Activated CD8-positive, alpha-beta memory T cell treated with anti-CD3 and anti-CD28 coated beads, Interleukin-2, amount 50 U/mL, for 48 hours (primary cell): Measurements from ENCODE around the gene TNNT1.
"Not testable (repeated sequence)": the region's sequence is repeated elsewhere in the genome, so short reads cannot be mapped to it uniquely, and the experiment has no call there.

Experiments used
- DNase-seq: peaks from one replicate; pipeline ENCODE4 v3.0.0-alpha.2; 2020

Gene TNNT1

DNA sequence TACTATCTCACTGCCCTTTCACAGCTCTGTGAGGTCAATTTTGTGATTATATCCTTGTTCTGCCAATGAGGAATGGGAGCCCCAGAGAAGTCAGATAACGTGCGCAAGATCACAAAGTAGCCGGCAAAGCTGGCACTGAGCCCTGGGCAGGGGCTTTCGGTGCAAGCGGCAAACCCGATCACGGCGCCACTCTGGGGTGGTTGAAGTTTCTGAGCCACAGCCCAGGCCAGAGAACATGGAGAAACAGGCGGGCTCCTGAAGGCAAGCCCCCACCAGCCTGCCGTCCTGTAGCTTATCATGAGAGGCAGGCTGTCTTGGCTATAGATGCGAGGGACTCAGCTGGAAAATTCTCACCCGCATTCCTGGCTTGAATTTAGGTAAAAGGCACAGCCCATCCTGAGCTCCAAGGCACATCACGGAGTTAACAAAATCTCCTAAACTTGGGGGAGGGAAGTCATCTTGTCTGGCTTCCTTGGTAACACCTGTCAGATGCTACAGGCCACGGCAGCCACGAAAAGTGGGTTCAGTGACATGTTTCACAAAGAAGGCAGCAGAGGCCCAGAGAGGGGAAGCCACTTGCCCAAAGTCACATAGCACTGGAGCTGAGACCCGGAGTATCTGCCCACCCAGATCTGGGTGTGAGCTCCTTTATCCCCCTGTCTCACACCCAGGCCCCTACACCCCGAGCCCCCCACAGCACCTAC lies 12.5 kb downstream of the TNNT1 start:
- DNase-seq, result no peak

DNA sequence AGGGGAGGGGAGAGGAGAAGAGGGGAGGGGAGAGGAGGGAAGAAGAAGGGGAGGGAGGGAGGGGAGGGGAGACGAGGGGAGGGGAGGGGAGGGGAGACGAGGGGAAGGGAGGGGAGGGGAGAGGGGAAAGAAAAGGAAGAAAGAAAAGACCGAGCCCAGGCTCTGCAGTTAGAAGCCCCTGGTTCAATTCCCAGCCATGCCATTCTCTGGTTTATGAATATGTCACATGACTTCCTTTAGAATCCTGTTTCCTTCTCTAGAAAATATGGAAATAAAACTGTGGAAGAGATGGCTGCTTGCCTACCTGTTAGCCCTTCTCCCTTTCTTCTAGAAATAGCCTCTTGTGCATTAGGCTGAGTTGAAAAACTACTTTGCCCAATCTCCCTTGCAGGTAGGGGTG lies 14.3 kb downstream of the TNNT1 start:
- no peak for DNase-seq

DNA sequence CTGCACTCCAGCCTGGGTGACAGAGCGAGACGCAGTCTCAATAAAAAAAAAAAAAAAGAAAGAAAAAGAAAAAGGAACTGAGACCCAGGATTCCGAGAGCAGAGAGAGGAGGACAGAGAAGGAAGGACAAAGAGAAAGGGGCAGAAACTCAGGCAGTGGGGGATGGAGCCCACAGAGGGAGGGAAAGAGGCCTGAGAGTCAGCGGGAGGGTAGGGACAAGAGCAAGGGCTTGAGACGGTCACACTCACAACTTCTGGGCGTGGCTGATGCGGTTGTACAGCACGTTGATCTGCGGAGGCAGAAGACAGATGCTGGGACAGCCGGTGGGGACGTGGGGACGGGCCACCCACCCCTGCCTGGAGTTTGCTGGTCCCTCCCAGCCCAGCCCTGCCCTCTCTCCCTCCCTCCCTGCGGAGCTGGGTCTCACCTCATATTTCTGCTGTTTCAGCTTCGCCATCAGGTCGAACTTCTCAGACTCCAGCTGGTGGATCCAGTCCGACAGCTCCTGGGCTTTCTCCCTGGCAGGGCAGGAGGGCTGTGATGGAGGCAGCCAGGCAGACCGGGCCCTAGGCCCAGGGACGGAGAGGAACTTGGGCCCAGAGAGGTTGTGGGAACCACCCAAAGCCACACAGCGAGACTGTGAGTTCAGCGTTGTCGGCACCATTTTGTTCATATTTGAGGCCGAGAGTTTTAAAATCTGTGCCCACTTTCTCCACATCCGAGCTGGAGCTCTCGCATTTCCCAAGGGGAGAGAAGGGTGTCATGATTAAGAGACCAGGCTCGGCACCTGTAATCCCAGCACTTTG lies 15.2 kb downstream of the TNNT1 start:
- no peak for DNase-seq

DNA sequence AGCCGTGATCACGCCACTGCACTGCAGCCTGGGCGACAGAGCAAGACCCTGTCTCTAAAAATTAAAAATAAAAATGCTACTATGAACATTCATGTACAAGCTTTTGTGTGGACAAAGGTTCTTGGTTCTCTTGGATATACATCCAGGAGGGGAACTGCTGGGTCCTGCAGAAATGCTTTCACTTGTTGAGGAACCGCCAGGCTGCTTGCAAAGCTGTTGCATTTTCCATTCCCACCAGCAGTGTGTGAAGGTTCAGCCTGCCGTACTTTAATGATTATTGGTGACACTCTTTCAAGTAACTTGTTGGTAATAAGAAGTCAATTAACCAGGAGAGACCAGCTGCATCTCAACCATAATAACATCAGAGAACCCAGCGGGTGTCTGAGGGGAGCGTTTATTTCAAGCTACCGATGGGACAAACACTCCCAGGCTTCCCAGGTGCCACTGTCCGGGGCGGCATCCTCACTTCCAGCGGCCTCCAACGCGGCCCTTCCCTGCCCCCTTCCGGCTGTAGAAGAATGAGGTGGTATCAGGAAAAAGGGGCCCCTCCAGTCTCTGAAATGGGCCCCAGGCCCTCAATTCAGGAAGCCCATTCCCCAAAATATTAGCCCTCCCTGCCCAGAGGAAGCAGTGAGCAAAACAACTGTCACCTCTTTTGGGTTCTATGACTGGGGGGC lies 16.4 kb downstream of the TNNT1 start:
- no peak for DNase-seq

DNA sequence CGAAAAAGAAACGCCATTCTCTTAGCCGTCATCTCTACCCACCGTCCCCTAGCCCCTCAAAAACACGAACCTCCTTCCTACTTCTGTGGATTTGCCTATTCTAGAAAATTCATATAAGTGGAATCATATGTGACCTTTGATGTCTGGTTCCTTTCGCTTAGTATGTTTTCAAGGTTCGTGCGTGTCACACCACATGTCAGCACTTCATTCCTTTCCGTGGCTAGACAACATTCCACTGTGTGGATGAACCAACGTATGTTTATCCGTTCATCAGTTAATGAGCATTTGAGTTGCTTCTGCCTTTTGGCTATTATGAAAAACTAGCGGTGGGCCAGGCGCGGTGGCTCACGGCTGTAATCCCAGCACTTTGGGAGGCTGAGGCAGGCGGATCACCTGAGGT lies 17.6 kb downstream of the TNNT1 start:
- DNase-seq, result no peak

DNA sequence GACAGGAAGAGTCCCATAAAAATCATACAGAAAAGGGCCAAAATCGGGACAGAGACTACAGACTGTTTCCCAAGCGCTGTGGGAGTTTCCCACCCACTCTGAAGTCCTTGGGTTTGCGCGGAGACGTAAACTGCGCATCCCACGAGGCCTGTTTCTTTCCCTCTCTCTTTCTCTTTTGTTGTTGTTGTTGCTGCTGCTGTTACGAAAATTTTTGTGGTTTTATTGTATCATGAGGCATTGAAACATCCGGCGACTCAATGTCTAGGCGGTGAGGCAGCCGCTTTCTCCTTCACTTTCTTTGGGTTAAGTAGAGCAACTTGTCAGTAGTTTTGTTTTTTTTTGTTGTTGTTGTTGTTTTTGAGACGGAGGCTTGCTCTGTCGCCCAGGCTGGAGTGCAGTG lies 30.0 kb downstream of the TNNT1 start:
- DNase-seq, result no peak

DNA sequence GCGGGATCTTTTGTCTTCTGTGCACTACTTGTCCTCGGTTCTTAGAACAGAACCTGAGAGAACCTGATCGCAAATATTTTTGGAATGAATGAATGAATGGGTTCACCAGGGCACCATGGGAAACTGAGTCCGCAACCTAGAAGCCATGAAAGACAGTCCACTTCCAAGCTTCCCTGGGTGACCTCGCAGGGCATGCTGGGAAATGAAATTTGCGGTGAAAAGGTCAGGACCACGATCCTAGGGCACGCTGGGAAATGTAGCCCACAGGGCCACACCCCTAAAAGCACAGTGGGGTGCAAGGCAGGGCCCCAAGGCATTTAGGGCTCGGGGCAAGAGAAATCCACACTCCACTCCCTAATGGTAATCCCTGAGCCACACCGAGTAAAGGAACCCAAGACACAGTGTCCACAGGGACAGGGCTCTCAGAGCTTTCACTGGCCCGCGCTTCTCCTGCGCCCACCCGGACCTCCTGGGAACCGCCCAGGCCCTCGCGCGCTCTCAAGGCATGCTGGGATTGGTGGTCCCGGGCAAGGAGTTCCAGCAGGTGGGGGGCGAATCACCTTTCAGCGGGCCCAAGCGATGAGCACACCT lies 30.5 kb downstream of the TNNT1 start:
- peak; percentile 59 for DNase-seq

DNA sequence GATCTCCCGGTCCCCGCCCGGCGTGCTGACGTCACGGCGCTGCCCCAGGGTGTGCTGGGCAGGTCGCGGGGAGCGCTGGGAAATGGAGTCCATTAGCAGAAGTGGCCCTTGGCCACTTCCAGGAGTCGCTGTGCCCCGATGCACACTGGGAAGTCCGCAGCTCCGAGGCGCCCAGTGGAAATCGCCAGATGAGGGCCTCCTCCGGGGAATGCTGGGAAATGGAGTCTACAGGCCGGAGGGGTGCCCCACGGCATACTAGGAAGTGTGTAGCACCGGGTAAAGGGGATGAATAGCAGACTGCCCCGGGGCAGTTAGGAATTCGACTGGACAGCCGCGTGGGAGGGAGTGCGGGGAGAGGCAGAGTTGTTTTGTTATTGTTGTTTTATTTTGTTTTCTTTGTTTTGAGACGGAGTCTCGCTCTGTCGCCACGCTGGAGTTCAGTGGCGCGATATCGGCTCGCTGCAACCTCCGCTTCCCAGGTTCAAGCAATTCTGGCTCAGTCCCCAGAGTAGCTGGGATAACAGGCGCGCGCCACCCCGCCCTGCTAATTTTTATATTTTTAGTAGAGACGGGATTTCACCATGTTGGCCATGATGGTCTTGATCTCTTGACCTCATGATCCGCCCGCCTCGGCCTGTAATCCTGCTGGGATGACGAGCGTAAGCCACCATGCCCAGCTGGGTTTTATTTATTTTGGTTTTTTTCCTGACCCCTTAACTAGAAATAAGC lies 31.2 kb downstream of the TNNT1 start:
- peak; percentile 97 for DNase-seq

DNA sequence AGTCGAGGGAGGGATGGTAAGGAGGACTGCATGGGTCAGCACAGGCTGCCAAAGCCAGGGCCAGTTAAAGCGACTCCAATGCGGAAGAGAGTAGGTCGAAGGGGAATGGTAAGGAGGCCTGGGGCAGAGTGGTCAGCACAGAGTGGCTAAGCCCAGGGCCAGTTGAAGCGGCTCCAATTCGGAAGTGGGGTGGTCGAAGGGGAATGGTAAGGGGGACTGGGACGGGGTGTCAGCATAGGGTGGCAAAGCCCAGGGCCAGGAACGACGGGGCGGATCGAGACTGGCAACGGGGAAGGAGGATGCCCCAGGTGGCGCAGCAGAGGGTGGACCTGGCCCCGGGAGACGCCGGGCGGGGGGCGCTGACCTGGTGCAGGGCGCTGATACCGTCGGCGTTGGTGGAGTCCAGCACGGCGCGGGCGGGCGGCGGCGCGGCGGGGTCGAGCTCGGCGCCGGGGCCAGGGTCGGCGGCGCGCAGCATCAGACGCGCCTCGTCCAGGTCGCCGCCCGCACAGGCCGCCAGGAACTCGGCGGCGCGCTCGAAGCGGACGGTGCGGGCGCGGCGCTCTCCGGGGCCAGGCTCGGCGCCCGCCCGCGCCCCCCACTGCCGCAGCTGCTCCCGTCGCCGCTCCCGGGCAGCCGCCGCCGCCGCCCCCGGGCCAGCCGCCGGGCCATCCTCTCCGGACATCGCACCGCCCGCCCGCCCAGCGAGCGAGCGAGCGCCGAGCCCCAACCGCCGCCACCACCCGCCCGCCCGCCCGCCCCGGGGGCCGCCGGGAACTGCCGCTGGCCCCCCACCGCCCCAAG lies 31.9 kb downstream of the TNNT1 start, which contains the start of gene PPP1R12C:
PPP1R12C (minus strand) TSS at position 779 of the 804 bp plus-strand sequence; CDS start at position 685, 94 bp downstream.
- DNase-seq, result peak; percentile 64

DNA sequence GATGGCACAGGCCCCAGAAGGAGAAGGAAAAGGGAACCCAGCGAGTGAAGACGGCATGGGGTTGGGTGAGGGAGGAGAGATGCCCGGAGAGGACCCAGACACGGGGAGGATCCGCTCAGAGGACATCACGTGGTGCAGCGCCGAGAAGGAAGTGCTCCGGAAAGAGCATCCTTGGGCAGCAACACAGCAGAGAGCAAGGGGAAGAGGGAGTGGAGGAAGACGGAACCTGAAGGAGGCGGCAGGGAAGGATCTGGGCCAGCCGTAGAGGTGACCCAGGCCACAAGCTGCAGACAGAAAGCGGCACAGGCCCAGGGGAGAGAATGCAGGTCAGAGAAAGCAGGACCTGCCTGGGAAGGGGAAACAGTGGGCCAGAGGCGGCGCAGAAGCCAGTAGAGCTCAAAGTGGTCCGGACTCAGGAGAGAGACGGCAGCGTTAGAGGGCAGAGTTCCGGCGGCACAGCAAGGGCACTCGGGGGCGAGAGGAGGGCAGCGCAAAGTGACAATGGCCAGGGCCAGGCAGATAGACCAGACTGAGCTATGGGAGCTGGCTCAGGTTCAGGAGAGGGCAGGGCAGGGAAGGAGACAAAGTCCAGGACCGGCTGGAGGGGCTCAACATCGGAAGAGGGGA lies 32.7 kb downstream of the TNNT1 start:
- peak; percentile 77 for DNase-seq

DNA sequence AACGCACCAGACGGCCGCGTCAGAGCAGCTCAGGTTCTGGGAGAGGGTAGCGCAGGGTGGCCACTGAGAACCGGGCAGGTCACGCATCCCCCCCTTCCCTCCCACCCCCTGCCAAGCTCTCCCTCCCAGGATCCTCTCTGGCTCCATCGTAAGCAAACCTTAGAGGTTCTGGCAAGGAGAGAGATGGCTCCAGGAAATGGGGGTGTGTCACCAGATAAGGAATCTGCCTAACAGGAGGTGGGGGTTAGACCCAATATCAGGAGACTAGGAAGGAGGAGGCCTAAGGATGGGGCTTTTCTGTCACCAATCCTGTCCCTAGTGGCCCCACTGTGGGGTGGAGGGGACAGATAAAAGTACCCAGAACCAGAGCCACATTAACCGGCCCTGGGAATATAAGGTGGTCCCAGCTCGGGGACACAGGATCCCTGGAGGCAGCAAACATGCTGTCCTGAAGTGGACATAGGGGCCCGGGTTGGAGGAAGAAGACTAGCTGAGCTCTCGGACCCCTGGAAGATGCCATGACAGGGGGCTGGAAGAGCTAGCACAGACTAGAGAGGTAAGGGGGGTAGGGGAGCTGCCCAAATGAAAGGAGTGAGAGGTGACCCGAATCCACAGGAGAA lies 33.5 kb downstream of the TNNT1 start:
- no peak for DNase-seq

DNA sequence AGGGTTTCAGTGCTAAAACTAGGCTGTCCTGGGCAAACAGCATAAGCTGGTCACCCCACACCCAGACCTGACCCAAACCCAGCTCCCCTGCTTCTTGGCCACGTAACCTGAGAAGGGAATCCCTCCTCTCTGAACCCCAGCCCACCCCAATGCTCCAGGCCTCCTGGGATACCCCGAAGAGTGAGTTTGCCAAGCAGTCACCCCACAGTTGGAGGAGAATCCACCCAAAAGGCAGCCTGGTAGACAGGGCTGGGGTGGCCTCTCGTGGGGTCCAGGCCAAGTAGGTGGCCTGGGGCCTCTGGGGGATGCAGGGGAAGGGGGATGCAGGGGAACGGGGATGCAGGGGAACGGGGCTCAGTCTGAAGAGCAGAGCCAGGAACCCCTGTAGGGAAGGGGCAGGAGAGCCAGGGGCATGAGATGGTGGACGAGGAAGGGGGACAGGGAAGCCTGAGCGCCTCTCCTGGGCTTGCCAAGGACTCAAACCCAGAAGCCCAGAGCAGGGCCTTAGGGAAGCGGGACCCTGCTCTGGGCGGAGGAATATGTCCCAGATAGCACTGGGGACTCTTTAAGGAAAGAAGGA lies 34.4 kb downstream of the TNNT1 start:
- no peak for DNase-seq

DNA sequence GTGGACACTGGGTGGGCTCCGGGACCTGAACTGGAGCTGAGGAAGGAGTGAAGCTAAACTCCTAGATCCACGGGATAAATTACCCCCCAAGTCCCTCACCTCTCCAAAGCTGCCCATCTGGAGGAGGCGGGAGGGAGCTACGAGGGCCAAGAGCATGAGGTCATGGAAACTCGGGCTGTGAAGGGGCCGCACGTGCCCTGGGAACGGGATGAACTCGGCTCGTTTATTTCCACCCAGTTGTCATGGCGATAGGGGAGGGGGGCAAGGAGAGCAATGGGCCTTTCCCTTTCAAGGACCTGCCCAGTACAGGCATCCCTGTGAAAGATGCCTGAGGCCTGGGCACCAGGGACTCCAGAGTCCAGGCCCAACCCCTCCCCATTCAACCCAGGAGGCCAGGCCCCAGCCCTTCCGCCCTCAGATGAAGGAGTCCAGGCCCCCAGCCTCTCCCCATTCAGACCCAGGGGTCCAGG lies 35.4 kb downstream of the TNNT1 start:
- no peak for DNase-seq

DNA sequence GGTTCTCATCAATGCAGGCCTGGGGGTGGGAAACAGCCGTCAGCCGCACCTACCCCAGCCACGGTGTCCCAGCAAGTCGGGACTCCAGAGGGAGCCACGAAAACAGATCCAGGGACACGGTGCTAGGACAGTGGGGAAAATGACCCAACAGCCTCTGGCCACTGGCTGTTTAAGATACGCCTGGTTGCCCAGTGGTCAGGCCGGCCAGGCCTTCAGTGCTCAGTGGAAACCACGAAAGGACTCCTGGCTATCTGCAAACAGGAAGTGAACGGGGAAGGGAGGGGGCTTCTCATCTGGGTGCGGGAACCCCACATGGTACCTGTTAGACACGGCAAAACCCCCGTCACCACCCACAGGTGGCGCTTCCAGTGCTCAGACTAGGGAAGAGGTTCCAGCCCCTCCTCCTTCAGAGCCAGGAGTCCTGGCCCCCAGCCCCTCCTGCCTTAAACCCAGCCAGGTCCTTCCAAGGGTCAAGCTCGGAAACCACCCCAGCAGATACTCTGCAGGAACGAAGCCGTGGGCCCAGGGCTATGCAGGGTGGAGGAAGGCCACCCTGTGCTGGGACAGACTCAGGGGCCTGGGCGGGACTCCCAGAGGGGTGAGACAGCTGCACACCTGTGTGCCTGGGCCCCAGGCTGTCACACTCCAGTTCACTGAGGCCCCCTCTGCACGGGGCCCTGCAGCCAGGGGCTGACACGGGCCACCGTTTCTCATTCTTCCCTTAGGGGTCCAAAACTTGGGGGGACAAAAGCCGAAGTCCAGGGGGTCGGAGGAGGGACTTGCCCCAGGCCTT lies 36.0 kb downstream of the TNNT1 start:
- DNase-seq, result no peak

DNA sequence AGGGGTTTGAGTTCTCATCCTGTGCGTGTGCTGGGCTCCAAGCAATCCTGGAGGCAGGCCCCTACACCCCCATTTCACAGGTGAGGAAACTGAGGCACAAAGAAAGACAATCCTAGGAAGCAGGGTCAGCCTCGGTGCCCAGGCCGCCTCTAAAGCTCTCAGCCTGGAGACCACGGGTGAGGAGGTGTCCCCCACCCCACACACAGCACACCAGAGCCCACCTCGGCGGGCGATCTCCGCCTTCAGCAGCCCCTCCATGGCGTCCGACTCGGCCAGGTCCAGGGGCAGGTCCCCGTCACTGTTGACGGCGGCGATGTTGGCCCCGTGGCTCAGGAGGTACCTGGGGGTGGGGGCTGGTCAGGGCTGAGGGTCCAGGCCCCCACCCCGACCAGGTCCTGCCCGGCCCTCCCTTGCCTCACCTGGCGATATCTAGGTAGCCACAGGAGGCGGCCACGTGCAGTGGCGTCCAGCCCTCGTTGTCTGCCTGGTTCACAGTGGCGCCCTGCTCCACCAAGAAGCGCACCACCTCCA lies 36.7 kb downstream of the TNNT1 start:
- no peak for DNase-seq

DNA sequence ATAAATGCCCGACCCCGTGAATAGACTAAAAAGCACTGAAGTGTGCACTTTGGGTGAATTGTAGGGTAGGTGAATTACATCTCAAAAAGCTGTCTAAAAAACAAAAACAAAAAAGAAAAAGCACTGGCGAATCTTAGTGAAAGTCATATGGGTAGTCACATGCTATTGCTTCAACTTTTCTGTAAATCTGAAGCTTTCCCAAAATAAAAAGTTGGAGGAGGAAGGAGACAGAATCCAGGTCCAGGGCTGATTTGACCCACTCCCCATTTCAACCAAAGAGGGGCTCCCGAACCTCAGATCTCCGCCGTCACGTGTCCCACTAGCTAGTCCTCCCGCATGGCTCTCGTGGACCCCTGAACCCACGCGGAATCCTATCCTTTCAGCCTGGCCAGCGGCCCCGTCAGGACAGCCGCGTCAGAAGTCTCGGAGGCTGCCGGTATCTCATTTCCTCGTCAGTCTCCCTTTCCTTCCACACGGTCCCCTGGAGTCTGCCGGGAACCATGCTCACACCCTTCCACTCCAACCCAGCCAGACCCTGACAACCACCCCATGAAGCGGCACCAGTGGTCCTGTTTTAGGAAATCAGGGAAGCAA lies 37.7 kb downstream of the TNNT1 start:
- no peak for DNase-seq

DNA sequence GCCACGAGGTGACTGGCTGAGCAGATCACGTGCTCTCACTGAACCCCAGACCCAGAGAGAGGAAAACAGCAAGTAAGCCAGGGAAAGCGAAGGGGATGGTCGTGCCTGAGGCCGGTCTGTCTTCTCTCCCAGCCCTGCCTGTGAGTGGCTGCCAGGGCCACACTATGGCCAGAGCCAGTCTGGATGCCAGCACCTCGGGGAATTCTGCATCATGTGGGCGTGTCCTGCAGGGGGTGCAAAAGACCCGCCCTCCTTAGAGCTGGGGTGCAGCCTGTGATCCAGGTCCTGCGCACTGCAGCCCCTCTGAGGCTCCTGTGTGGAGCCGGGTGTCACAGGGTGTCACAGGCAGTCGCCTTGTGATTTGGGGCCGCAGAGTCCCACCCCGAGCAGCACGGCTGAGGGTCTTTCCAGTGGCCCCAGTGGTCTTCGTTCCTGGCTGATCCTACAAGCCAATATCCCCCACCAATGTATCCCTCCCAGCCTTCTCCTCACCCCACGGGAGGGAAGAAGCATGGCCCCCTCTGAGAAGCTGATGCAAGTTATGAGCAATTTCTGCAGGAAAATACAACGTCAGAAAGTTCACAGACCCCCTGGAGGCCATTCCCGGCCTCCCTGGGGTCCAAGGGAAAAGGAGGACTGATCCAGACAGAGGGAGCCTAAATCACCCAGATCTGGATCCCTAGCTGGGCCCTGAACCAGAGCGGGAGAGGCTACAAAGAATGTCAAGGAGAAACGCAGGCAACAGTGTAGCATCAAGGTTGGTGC lies 39.3 kb downstream of the TNNT1 start:
- DNase-seq, result no peak

DNA sequence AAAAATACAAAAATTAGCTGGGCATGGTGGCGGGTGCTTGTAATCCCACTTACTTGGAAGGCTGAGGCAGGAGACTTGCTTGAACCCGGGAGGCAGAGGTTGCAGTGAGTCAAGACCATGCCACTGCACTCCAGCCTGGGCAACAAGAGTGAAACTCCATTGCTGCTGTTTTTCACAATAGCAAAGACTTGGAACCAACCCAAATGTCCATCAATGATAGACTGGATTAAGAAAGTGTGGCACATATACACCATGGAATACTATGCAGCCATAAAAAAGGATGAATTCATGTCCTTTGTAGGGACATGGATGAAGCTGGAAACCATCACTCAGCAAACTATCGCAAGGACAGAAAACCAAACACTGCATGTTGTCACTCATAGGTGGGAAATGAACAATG lies 41.8 kb downstream of the TNNT1 start:
- not testable (repeated sequence) for DNase-seq
